ENCODE results near the gene METTL27.

The METTL27 gene

GRCh38 chr7:73876361-73876760, 34.0 kb upstream of the METTL27 start:
- no peak for TF ChIP-seq CTCF (IDR thresholded peaks at IDR 0.05; ENCODE audit: low read depth, low read length)
- no peak overlapping the region for H3K4me3 ChIP-seq (ENCODE audit: low read depth, low read length)

GRCh38 chr7:73872056-73872908, 30.0 kb upstream of the METTL27 start:
- TF ChIP-seq CTCF (IDR thresholded peaks at IDR 0.05; ENCODE audit: low read depth, low read length): no peak
- H3K4me3 ChIP-seq (ENCODE audit: low read depth, low read length): no peak overlapping the region

DNA sequence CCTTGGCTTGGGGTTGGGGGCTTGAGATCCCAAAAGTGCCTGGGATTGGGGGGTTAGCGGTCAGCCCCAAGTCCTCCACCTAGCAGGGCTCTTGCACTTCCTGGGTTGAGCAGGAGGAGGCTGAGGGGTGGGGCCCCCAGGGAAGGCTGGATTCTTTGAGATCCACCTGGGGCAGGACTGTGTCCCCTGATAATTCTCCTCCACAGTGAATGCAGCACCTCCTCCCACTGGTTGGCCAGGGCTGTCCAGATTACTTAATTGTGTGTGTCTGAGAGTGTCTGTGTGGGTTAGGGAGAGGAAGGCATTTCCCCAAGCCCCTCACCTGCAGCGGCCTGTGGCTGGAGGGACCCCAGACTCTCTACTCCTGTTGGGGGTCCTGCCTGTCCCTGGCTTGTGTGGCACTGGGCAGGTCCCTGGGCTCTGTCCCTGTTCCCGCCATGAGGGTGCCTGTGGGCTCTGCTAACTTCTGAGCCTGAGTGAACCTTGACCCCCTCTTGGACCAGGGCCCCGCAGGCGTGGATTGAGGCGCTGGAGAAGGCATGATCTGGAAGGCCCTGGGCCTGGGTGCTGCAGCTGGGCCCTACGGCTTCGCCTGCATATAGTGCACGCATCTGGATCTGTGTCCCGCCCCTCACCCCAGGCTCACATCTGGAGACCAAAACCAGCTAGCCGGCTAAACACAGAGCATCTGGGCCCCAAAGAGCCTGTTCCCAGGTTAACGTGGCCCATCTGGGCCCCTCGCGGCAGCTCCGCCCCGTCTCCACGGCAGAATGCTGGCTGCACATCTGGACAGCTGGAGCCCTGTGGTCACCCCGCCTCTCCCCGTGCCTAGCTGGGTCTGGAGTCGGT, 29.1 kb upstream of the METTL27 start:
- no peak overlapping the region for H3K4me3 ChIP-seq (ENCODE audit: low read depth, low read length)
- no peak for TF ChIP-seq CTCF (IDR thresholded peaks at IDR 0.05; ENCODE audit: low read depth, low read length)

DNA sequence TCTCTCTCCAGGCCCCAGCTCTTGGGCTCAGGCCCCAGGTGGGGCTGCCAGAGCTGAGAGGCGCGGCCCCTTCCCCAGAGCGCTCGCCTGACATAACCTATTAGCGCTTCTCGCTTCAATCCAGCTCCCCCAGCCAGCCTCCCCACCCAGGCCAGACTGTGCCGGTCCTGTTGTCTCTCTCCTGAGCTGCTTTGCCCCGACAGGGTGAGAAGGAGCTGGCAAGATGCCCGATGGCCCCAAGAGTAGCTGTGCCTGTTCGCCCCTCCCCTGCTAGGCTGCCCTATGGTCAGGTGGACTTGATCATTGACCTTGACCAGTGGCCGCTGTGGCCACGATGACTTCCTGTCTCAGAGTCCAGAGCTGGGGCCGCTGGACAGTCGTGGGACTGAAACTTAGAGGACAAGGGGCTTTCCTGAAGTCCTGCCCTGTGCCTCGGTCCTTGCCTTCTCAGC, 27.8 kb upstream of the METTL27 start:
- H3K4me3 ChIP-seq (ENCODE audit: low read depth, low read length): no peak overlapping the region
- no peak for TF ChIP-seq CTCF (IDR thresholded peaks at IDR 0.05; ENCODE audit: low read depth, low read length)

- no peak for TF ChIP-seq CTCF (IDR thresholded peaks at IDR 0.05; ENCODE audit: low read depth, low read length)
- H3K4me3 ChIP-seq (ENCODE audit: low read depth, low read length): no peak overlapping the region
Observed at GRCh38 chr7:73869011-73869798, 26.9 kb upstream of the METTL27 start.

GRCh38 chr7:73866446-73866767, 24.1 kb upstream of the METTL27 start:
- H3K4me3 ChIP-seq (ENCODE audit: low read depth, low read length): no peak overlapping the region
- TF ChIP-seq CTCF (IDR thresholded peaks at IDR 0.05; ENCODE audit: low read depth, low read length): no peak

Data from WI38 (cell line).